SW 1271 (cell line): ENCODE measurements around the gene PLIN3.
"Not testable (repeated sequence)": the region's sequence is repeated elsewhere in the genome, so short reads cannot be mapped to it uniquely, and the experiment has no call there.

ENCODE experiments used
- DNase-seq, 2 experiments: peaks; one replicate each; lab custom pipeline; 2025; lab: John Stamatoyannopoulos, UW

Gene PLIN3

GRCh38 chr19:4889034-4889815, 21.8 kb upstream of the PLIN3 start:
- DNase-seq: peak in 1 of 2 experiments; percentile 45

GRCh38 chr19:4887803-4888202, 20.3 kb upstream of the PLIN3 start:
- DNase-seq: not testable (repeated sequence)

GRCh38 chr19:4884993-4885392, 17.5 kb upstream of the PLIN3 start:
- not testable (repeated sequence) for DNase-seq

- not testable (repeated sequence) for DNase-seq
These were observed 15.4 kb upstream of the PLIN3 start for GRCh38 chr19:4882874-4883273.

GRCh38 chr19:4879041-4879440, 11.6 kb upstream of the PLIN3 start:
- DNase-seq: no peak

- DNase-seq: no peak
These were observed 11.1 kb upstream of the PLIN3 start for GRCh38 chr19:4878491-4878968.

GRCh38 chr19:4877753-4878490, 10.5 kb upstream of the PLIN3 start:
- no peak for DNase-seq

GRCh38 chr19:4873930-4874329, 6.5 kb upstream of the PLIN3 start:
- DNase-seq: no peak

- DNase-seq: no peak
These were observed 4.2 kb upstream of the PLIN3 start for GRCh38 chr19:4871711-4872110.

- DNase-seq: peak; percentile 86 to 97
These were observed 2.7 kb upstream of the PLIN3 start for GRCh38 chr19:4870025-4870700.

GRCh38 chr19:4868286-4868834, 893 bp upstream of the PLIN3 start:
- DNase-seq: no peak

GRCh38 chr19:4866595-4867424, 657 bp downstream of the PLIN3 start:
- DNase-seq: peak in 1 of 2 experiments; percentile 32

- DNase-seq: no peak
These were observed 6.3 kb downstream of the PLIN3 start for GRCh38 chr19:4861147-4861546.

- DNase-seq: no peak
These were observed 7.8 kb downstream of the PLIN3 start for GRCh38 chr19:4859697-4860096.

- not testable (repeated sequence) for DNase-seq
These were observed 11.0 kb downstream of the PLIN3 start for GRCh38 chr19:4856468-4856867.

GRCh38 chr19:4853506-4853905, 14.0 kb downstream of the PLIN3 start:
- not testable (repeated sequence) for DNase-seq

- no peak for DNase-seq
These were observed 15.0 kb downstream of the PLIN3 start for GRCh38 chr19:4852484-4852883.

- peak in 1 of 2 experiments; percentile 32 for DNase-seq
These were observed 15.7 kb downstream of the PLIN3 start for GRCh38 chr19:4851551-4852290.

GRCh38 chr19:4849019-4849418, 18.4 kb downstream of the PLIN3 start:
- no peak for DNase-seq

GRCh38 chr19:4847190-4847973, 20.1 kb downstream of the PLIN3 start:
- DNase-seq: no peak
